ENCODE results near the gene VWC2.

- TF ChIP-seq ZNF274 (IDR thresholded peaks at IDR 0.05; ENCODE audit: low read length) (no peak), ZNF274 (tag by site-specific recombination; IDR thresholded peaks at IDR 0.05; ENCODE audit: borderline replicate concordance) (no peak), ZNF24 (tag by site-specific recombination; IDR thresholded peaks at IDR 0.05) (no peak), ZNF777 (tag by site-specific recombination; IDR thresholded peaks at IDR 0.05; ENCODE audit: borderline replicate concordance) (no peak), ZNF184 (tag by site-specific recombination; IDR thresholded peaks at IDR 0.05) (no peak)
These were observed 82.0 kb downstream of the VWC2 start for GRCh38 chr7:49855281-49855980.

All from HEK293 (cell line).